ENCODE results near the gene TNS3.

TNS3 gene

DNA sequence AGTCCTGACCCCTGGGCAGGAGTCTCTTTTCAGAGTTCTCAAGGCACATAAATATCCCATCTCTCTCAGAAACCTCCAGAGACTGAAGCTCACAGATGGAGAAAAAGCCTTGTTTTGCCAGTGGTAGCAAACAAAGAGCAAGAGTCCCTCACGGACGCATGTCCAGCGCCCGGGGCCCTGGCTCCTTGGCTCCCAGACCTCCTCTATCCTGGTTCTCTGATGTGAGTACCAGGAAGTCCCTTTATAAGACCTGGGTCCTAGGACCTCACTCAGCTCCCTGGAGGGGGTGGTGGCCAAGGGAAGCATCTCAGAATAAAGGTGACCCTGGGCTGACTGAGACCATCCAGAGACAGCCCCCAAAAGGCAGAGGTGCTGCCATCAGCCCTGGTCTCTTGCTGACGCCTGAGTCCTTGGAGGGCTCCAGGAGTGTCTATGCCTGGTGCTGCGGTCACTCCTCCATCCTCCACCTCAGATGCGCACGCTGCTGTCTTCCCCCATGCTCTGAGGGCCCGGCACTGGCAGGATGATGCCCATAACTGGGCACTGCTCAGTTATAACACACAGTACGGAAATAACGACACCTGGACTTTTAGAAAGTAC, 221.5 kb downstream of the TNS3 start:
- Histone ChIP-seq H3K27ac (ENCODE audit: low read length) (no peak overlapping the region), H3K36me3 (replicated peaks; ENCODE audit: insufficient read depth, low read length) (peaks cover 25% of the 10 kb centered on the region), H3K9me3 (replicated peaks; ENCODE audit: insufficient read depth, low read length) (no peaks in the 10 kb centered on the region), H4K20me1 (ENCODE audit: insufficient read depth, low read length) (peaks cover 45% of the 10 kb centered on the region), H3K9me2 (replicated peaks; ENCODE audit: insufficient read depth, low read length) (no peaks in the 10 kb centered on the region), H3F3A (ENCODE audit: insufficient read depth, low read length) (no peaks in the 10 kb centered on the region), H3K9ac (ENCODE audit: low read length) (no peak overlapping the region), H3K4me3 (ENCODE audit: low read length) (no peak overlapping the region), H3K27me3 (replicated peaks; ENCODE audit: insufficient read depth, low read length) (no peaks in the 10 kb centered on the region), H2AFZ (ENCODE audit: low read length) (no peak overlapping the region), H3K79me2 (ENCODE audit: low read length) (peaks cover 100% of the 10 kb centered on the region), H3K4me2 (ENCODE audit: low read depth, low read length) (no peak overlapping the region), H3K4me1 (ENCODE audit: low read length) (no peaks in the 10 kb centered on the region)
- DNase-seq: no peak
- TF ChIP-seq EZH2 (optimal IDR thresholded peaks at IDR 0.05; ENCODE audit: low read depth, low read length) (no peak), EZH2phosphoT487 (IDR thresholded peaks at IDR 0.05; ENCODE audit: low read length) (no peak)
- TF ChIP-seq, protein P1, sequence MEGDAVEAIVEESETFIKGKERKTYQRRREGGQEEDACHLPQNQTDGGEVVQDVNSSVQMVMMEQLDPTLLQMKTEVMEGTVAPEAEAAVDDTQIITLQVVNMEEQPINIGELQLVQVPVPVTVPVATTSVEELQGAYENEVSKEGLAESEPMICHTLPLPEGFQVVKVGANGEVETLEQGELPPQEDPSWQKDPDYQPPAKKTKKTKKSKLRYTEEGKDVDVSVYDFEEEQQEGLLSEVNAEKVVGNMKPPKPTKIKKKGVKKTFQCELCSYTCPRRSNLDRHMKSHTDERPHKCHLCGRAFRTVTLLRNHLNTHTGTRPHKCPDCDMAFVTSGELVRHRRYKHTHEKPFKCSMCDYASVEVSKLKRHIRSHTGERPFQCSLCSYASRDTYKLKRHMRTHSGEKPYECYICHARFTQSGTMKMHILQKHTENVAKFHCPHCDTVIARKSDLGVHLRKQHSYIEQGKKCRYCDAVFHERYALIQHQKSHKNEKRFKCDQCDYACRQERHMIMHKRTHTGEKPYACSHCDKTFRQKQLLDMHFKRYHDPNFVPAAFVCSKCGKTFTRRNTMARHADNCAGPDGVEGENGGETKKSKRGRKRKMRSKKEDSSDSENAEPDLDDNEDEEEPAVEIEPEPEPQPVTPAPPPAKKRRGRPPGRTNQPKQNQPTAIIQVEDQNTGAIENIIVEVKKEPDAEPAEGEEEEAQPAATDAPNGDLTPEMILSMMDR (IDR thresholded peaks at IDR 0.05; ENCODE audit: low read length): no peak

DNA sequence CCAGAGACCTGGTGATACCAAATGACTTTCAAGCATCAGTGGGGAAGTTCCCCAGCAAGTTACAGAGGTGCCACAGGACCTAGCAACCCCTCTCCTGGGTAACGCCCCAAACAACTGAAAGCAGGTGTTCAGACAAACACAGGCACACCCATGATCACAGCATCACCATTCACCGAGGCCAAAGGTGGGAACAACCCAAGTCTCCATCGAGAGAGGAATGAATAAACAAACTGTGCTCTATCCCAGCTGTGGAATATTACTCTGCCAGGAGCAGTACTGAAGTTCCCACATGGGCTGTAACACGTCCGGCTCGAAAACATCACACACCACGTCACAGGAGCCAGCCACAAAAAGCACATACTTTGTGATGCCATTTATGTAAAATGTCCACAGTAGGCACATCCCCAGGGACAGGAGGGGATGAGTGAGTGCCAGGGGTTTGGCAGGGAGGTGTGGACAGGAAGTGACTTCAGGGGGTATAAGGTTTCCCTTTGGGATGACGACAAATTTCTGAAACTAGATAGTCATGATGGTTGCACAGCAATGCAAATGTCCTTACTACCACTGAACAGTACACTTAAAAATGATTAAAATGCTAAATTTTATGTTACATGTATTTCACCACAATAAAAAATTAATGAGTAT, 222.8 kb downstream of the TNS3 start:
- H3K9ac ChIP-seq (ENCODE audit: low read length): no peak overlapping the region
- H3K27ac ChIP-seq (ENCODE audit: low read length): no peak overlapping the region
- H3K9me2 ChIP-seq (replicated peaks; ENCODE audit: insufficient read depth, low read length): no peaks in the 10 kb centered on the region
- H3K9me3 ChIP-seq (replicated peaks; ENCODE audit: insufficient read depth, low read length): no peaks in the 10 kb centered on the region
- no peak for DNase-seq
- H4K20me1 ChIP-seq (ENCODE audit: insufficient read depth, low read length): peaks cover 49% of the 10 kb centered on the region
- peaks cover 100% of the 10 kb centered on the region for H3K79me2 ChIP-seq (ENCODE audit: low read length)
- H2AFZ ChIP-seq (ENCODE audit: low read length): no peak overlapping the region
- H3K36me3 ChIP-seq (replicated peaks; ENCODE audit: insufficient read depth, low read length): peaks cover 20% of the 10 kb centered on the region
- TF ChIP-seq EZH2 (optimal IDR thresholded peaks at IDR 0.05; ENCODE audit: low read depth, low read length) (no peak), EZH2phosphoT487 (IDR thresholded peaks at IDR 0.05; ENCODE audit: low read length) (no peak)
- TF ChIP-seq, protein P1 (IDR thresholded peaks at IDR 0.05; ENCODE audit: low read length): no peak
- H3F3A ChIP-seq (ENCODE audit: insufficient read depth, low read length): no peaks in the 10 kb centered on the region
- H3K4me1 ChIP-seq (ENCODE audit: low read length): no peaks in the 10 kb centered on the region
- H3K4me3 ChIP-seq (ENCODE audit: low read length): no peak overlapping the region
- H3K27me3 ChIP-seq (replicated peaks; ENCODE audit: insufficient read depth, low read length): no peaks in the 10 kb centered on the region
- H3K4me2 ChIP-seq (ENCODE audit: low read depth, low read length): no peak overlapping the region

DNA sequence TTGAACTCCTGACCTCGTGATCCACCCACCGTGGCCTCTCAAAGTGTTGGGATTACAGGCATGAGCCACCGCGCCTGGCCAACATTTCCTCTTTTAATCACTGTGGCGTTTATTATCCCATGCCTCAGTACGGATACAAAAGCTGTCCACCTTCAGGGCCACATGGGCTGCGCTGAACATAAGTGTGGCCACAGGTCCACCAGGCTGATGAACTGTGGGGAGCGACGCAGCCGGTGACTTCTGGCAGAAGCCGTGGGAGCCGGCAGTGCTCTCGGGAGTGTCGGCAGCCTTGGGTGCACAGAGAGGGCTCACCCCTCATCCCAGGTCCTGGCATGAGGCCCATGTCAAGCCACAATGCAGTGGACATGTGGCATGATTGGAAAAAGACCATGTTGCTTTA, 223.6 kb downstream of the TNS3 start:
- no peaks in the 10 kb centered on the region for H3F3A ChIP-seq (ENCODE audit: insufficient read depth, low read length)

More for the DNA sequence above, 223.6 kb downstream of the TNS3 start:
- Histone ChIP-seq H3K4me3 (ENCODE audit: low read length) (no peak overlapping the region), H3K9me3 (replicated peaks; ENCODE audit: insufficient read depth, low read length) (no peaks in the 10 kb centered on the region), H3K27me3 (replicated peaks; ENCODE audit: insufficient read depth, low read length) (no peaks in the 10 kb centered on the region), H3K27ac (ENCODE audit: low read length) (no peak overlapping the region), H3K4me2 (ENCODE audit: low read depth, low read length) (no peak overlapping the region), H3K4me1 (ENCODE audit: low read length) (no peaks in the 10 kb centered on the region), H3K79me2 (ENCODE audit: low read length) (peaks cover 100% of the 10 kb centered on the region), H4K20me1 (ENCODE audit: insufficient read depth, low read length) (peaks cover 49% of the 10 kb centered on the region), H3K9ac (ENCODE audit: low read length) (no peak overlapping the region), H3K9me2 (replicated peaks; ENCODE audit: insufficient read depth, low read length) (no peaks in the 10 kb centered on the region), H3K36me3 (replicated peaks; ENCODE audit: insufficient read depth, low read length) (peaks cover 20% of the 10 kb centered on the region), H2AFZ (ENCODE audit: low read length) (no peak overlapping the region)
- DNase-seq: no peak
- TF ChIP-seq, protein P1 (IDR thresholded peaks at IDR 0.05; ENCODE audit: low read length): no peak
- TF ChIP-seq EZH2 (optimal IDR thresholded peaks at IDR 0.05; ENCODE audit: low read depth, low read length): no peak
- TF ChIP-seq EZH2phosphoT487 (IDR thresholded peaks at IDR 0.05; ENCODE audit: low read length): no peak
